SHP77 treated with DMSO at 0.1 percent for 48 hours (cell line): ENCODE data around the gene SP2.

ENCODE experiments used
- DNase-seq: peaks from one replicate; lab custom pipeline; 2025; lab: John Stamatoyannopoulos, UW

Gene SP2

DNA sequence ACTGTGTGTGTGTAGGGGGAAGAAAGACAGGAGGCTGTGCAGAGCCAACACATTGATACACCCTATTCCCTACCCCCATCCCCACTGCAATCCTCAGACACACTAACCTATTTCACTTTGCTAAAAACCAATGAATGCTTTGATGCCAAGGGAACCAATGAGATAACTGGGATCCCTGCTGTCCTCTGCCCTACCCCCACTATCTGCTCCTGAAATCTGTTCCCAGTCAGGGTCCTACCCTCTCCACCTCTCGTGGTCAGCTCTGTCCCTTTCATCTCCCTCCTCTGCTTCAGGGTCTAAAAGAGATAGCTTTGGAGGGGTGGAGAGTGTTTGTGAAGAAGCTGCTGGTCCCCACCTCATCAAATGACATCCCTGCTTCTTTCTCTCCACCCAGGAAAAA, 26.0 kb upstream of the SP2 start:
- DNase-seq: no peak

DNA sequence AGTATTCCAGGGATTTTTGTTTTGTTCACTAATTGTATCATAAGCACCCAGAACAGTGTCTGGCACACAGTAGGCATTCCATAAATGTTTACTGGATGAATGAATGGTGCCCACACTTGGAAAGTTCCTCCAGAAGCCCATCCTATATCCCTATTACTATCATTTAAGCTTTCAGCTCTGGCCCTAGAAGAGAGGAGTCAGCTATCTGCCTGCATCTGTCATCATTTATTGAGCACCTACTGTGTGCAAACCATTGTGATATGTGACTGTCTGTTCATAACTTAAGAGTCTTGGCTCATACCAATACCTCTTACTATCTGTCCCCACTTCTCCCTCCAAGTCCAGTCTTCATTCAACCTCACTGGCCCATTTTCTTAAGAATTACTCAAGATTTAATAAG, 25.0 kb upstream of the SP2 start:
- DNase-seq: no peak

DNA sequence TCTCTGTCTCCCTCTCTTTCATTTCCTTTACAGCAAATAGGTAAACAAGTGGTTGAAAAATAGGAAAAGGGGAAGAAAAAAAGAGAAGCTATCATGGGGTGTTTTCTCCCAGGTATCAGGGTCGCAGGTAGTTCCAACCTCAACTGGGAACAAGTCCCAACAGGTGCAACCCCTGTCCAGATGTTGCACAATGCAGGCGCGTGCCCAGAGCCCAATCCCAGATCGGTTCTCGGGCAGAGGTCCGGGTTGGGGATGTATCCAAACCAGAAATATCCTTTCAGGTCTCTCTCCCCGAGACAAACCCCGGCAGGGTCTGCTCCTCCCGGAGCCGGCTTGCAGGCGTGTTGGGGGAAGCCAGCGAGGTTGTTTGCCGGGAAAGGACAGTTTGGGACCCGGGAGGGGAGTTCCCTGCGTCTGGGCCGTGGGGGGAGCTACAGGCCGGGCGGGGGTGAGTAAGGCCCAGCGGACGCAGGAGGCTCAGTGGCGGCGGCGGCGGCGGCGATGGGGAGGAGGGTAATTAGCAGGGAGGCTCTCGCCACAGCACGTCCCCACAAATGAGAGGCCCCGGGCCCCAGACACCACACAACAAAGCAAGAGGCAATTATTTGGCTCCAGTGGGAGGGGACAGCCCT, 23.9 kb upstream of the SP2 start:
- no peak for DNase-seq

DNA sequence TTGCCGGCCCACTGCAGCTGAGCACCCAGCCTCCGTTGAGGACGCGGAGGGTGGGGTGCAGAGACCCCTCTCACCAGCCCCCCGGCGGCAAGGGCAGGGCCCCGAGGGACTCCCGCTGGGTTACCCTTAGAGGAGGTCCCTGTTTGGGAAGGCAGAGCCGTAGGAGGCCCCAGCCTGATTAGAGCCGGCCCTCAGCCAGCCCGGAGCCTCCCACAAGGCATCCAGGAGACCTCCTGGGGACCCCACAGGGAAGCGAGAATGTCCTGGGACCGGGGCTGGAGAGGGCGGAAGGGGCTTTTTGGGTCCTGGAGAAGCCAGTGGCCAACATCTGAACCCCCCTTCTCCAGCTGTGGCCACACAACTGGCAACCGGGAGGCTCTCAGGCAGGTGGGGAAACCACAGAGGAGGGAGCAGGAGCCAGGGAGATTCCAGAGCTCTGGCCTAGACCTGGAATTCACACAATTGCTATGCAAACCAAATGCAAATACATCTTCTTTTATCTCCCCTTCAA, 23.3 kb upstream of the SP2 start:
- DNase-seq: no peak

DNA sequence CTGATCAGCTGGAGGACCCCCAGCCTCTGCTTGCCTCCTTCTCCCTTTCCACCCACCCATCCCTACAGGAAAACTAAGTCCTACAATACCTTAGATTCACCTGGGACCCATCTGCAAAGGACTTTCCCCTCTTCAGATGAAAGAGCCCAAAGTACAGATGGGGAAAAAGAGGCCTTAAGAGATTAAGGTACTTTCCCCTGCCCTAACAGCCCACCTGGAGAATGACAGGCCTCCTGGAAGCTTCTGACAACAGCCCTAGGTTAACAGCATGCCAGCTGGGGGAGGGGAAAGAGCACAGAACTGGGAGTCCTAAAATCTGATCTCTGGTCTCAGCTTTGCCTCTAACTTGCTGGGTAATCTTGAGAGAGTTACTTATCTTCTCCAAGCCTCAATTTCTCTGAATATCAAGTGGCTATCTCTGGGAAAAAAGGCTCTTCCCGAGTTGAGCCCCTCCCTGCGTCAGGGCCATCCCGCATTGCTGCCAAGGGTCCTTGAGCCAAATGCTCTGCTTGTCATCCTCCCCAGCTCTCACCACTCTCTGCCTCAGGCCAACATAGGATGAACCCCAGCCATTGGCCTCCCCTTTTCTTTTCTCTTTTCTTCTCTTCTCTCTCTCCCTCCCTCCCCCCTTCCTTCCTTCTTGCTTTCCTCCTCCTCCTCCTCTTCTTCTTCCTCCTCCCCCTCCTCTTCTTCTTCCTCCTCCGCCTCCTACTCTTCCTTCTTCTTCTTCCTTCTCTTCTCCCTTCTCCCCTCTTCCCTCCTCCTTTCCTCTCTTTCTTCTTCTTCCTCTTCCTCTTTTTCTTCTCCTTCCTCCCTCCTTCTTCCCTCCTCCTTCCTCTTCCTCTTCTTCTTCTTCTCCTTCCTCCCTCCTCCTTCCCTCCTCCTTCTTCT, 22.6 kb upstream of the SP2 start:
- no peak for DNase-seq

DNA sequence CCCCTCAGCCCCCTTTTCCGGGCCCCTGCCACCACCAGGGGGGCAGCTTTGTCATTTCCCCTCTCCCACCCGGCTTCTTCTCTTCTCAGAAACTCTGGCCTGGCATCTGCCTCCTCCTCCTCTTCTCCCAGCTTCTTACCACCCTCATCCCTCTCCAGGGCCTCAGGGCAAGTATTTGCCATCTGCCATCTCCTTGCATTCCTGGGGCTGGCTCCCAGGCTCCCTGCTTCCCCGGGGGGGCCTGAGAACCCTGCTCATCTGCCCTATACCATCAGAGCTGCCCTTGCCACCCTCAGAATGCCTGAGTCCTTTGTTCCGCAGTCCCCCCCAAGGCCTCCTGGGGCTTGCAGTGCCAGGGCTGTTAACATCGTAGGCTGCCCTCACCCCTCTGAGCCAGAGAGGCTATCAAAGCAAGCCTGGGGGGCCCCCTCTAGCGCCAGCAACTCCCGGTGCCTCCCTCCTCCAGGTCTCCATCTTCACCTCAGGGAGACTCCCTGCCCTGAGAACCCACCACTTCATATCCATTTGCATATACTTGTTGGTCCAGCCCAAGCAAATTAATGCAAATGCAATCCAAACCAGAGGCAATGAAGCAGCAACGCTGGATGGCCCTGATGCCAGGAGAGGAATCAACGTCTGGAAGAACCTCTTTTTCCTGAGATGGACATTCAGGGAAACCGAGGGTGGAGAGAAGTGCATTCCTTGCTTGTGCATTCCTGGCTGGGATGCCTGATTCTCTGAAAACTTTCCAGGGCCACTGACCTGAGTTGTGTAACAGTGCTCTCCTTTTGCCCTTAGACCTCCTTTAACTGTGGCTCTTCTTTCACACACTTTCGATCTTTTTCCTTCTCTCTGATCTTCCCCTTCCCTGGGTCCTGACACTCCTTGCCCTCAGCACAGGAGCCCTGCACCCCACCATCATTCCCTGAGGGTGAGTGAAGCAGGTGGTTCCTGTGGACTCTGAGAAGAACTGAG, 20.7 kb upstream of the SP2 start:
- no peak for DNase-seq

DNA sequence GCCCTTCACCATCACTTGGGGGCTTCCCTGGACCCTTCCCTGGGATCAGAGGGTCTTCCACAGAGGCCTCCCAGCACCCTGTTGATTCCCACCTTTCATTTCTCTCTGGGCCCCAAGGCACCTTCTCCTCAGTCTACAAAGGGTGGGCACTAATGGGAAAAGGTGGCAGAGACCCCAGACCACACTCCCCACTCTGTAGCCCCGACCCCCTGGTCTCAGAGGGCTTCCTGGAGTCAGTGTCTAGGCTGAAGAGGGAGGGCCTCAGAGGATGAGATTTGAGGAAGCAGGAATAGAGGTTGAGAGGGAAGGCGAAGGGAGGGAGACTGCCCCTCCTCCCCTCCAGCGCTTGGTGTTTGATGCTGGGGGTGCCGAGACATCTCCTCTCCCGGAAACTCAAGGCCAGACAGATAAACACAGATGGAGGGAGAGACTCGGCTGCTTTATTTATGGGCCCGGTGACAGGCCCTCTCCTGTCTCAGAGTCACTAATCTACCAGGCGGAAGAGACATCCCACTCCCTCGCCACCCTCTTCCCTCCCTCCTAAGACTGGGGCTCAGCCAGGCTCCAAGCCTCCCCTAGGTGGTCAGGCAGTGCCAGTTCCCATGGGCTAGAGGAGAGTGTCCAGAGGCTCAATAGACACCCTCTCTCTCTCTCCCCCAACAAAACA, 18.5 kb upstream of the SP2 start:
- no peak for DNase-seq

DNA sequence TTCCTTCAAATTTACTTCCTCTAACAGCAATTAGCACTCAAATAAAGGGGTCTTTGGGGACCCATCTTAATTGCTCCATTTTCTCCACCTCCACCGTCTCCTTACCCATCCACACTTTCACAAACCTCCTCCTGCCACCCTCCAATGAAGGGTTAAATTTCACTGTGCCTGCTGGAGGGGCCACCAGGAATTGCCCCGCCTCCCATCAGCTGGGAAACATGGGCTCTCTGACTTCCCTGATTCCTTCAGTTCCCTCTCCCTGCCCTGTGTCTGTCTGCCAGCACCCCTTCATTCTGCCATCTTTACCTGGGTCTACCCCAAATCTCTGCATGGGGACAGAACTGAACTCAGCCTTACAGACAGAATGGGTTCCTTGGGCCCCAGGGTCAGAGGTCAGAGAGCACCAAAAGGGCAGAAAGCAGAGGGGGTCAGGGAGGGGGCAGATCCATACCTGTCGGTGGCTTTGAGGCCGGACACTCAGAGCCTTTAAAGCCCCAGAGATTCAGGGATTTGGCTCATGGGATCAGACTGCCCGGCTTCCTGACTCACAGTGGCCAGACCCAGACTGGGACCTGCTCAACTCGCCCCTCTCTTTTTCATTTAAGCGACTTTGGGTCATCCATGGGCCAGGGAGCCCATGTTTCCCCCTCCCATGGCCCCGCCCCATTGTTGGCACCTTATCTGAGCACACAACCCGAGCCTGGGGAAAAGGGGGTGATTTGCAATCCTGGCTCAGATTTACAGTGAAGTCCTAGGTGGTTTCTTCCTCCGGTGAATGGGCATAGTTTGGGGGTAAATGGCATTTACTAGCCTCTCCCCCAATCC, 17.6 kb upstream of the SP2 start:
- no peak for DNase-seq

DNA sequence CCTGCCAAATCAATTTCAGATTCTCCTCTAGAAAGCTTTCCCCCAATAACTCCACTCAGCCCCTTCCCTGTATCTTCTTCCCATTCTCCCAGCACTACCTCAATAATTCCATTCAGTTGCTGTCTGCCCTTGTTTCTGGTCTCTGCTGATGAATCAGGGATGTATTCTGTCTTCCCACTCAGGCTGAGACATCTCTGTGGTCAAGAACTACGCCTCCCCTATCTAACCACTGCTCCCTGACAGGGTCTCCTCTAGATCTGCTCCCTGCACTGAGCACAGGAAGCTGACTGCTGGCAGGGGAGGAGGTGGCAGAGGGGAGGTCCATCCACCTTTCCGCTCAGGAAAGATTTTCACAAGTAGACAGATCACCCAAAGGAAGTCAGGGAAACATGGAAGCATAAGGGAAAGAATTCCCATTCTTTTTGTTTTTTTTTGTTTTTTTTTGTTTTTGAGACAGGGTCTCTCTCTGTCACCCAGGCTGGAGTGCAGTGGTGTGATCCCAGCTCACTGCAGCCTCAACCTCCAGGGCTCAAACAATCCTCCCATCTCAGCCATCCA, 16.9 kb upstream of the SP2 start:
- DNase-seq: no peak

DNA sequence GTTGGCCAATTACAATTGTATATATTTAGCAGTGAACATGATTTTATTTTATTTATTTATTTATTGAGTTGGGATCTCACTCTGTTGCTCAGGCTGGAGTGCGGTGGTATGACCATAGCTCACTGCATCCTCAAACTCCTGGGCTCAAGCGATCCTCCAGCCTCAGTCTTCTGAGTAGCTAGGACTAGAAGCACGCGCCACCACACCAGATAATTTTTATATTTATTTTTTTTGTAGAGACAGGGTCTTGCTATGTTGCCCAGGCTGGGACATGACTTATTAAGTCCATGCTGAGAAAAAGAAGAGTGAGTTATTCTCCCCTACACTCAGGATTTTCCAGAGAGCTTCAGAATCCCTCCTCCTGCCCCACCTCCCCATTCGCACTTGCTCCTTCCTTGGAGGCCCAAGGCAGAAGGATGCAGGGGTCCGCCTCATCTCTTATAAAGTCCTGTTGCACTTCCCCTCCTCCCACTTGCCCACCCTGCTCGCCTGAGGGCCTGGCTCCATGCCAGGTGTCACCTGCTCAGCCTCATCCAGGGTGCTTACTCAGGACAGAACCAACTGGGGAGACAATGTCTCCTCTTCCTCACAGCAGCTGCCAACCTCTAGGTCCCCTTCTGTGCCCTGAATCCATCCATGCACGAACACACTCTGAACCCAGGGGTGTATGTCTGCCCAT, 16.1 kb upstream of the SP2 start:
- no peak for DNase-seq

DNA sequence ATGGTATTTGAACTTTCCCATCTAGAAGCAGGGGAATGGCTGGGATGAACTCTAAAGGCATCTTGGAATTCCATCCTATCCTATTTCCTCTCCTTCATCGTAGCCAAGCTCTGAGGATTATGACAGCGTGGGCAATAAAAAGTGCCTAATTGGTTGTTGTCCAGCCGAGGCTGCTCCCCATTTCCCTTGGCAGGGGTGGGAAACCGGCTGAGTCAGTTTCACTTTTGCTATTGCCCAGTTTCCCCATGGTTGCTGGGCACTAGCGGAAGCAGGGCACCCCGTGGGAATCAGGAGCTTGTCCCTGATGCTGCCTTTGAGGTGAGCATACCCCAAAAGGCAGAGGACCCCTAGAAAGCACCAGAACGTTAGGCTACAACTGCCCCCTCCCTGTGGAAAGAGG, 13.8 kb upstream of the SP2 start:
- no peak for DNase-seq

DNA sequence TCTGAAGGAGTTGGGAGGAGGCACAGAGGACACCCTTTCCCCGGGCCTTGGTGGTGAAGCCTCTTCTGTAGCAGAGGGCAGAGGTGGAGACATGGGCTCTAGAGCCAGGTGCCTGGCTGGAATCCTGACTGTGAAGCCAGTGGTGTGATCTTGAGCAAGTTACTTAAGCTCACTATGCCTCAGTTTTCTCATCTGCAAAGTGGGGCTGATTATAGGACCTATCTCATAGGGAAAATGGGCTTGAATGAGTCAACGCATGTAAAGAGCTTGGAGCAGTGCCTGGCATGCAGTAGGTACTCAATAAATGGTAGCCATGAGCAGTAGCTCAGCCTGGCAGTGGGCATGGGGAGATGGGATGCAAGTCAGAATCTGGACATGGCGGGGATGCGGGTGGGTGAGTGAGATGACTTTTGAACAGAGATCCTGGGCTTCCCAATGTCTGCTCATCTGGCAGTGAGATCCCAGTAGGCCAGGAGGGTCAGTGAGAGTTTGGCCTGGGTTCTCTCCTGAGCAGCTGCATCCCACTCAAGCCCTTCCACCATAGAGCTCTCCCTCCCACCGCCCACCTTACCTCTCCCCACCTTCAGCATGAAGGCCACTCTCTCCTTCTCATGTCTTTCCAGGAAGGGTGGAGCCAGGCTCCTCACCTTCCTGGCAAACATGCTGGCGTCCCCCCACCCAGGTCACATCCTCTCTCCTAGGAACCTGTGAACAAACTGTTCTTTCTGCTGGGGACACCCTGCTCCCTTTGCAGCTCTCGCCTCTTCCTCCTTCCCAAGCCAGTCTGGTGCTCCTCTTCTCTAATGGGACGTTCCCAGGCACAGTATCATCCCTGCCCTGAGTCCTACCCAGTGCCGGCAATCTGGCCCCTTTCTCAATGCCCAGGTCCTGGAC, 13.1 kb upstream of the SP2 start:
- DNase-seq: no peak

DNA sequence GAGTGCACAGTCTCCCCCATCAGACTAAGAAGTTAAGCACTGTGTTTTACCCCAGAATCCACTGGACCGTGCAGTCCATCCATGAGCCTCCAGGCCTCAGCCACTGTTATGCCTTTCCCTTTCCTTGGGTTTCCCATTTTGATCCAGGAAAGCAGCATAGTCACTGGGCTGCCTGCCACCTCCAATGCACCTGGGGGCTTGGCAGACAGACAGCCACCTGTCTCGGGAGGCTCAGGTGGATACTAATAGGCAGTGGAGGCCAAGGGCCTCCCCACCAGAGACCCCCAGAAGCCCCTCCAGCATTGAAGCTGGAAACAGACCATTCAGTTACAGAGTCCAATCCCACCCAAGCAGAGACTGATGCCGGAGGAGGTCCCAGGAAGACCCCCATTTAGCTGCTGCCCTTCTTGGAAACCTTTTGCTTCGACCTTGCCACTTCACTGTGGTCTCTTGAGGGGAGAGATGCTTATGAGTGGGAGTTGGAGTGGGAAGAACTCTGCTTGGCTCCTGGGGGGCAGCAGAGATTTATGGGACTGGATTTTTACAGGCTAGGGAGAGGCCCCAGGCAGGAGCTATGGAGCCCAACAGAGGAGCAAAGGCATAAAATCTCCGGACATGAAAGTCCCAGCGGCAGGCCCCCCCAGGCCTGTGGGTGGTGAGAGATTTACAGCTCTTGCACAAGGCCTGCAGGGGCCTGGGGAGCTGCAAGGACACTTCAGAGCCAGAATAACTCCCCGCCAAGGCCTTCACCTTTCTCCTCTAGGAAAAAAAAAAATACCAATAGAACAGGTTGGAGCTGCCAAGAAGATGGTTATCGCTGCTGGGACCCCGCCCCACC, 12.2 kb upstream of the SP2 start:
- no peak for DNase-seq

DNA sequence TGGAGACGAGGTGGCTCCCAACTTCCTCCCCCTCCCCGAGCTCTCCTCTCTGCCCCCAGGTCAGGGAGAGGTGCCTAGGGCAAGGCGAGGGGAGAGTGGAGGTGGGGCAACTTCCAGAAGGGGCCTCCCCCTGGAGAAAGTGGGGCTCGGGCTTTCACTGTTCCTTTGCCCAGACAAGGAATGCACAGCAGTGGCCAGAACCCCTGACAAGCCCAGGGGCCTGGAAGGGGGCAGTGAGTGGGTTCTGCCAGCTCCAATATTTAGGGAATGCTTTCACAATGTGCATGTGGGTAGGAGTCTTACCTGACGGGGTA, 11.7 kb upstream of the SP2 start:
- DNase-seq: no peak

DNA sequence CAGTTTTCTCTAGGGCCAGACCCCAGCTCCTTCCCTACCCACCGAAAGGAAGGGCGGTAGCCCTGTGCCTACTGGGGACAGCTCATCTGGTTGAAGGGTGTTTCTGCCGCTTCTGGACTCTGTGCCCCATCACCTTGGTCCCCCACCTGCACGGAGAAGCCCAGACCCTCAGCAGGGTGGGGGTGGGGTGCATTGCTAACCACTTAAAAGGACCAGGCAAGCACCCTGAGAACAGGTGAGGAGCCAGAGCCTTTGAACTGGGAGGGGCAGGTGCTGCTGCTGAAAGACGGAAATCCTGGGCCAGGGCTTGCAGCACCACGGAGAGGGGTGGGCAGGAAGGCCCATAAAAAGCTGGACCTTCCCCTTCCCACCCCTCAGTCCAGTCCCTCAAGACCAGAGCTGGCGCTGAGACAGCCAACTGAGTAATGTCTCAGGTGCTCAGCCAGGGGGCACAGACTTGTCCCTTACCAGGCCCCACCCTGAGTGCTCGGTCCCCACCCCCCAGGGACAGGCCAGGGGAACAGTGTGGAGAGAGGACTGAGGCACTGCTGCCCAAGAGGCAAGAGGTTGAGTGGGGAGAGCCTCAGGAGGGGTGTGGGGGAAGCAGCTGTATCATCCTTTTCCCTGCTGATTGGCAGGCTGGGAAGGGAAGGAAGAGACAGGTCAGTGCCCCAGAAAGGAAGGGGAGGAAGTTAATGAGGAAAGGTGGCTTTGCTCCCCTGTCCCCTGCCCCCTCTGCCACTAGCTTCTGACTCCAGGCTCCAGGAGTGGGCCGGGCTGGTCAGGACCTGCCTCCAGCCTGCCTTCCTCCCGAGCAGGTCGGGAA, 10.9 kb upstream of the SP2 start:
- no peak for DNase-seq

DNA sequence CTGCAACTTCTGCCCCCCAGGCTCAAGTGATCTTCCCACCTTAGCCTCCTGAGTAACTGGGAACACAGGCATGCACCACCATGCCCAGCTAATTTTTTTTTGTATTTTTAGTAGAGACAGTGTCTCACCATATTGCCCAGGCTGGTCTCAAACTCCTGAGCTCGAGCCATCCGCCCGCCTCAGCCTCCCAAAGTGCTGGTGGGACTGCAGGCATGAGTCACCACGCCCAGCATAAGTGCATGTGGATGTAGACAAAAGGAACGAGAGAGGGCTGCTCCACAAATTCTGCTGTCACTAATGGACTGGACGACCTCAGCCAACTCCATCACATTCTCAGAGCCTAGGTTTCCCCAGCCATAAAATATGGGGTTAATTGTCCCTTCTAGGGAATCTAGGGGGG, 7.7 kb upstream of the SP2 start:
- DNase-seq: no peak
